Ramos (cell line): ENCODE data around the gene C22orf15.

Experiments used
- in situ Hi-C: fragments of 300-500 bp; cut with MboI; formaldehyde crosslinking; loops from one replicate; pipeline ENCODE4 v1.14.3; 2022; ENCODE audit warnings: low sequenced_read_pairs; ENCODE audit not compliant: unreplicated experiment

The C22orf15 gene

GRCh38 chr22:23812378-23812777, 49.6 kb downstream of the C22orf15 start:
- in situ Hi-C loops = no loop called here
